HG03442 (cell line): Measurements from ENCODE around the gene PCBP3.

Source experiments
- ATAC-seq: cut with Tn5 transposase; IDR thresholded peaks from one replicate; pipeline ENCODE4 v1.9.1; 2021; ENCODE audit warnings: mild to moderate bottlenecking, moderate library complexity; ENCODE audit not compliant: unreplicated experiment

PCBP3 gene

GRCh38 chr21:45985471-45986315 lies 342.2 kb downstream of the PCBP3 start:
- no peak for ATAC-seq

- no peak for ATAC-seq
Observed at GRCh38 chr21:45986316-45987051, 343.0 kb downstream of the PCBP3 start.

DNA sequence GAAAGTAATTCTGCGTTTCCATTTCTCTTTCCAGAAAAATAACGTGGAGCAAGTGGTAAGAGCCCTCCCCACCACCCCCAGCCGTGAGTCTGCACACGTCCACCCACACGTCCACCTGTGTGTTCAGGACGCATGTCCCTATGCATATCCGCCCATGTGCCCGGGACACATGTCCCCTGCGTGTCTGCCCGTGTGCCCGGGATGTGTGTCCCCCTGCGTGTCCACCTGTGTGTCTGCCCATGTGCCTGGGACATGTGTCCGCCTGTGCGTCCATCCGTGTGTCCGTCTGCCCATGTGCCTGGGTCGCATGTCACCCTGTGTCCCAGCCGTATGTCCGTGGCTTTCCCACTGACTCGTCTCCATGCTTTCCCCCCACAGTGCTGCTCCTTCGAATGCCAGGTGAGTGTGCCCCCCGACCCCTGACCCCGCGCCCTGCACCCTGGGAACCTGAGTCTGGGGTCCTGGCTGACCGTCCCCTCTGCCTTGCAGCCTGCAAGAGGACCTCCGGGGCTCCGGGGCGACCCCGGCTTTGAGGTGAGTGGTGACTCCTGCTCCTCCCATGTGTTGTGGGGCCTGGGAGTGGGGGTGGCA lies 343.7 kb downstream of the PCBP3 start:
- ATAC-seq: no peak

- ATAC-seq: no peak
Observed at GRCh38 chr21:45988366-45989347, 345.1 kb downstream of the PCBP3 start.

DNA sequence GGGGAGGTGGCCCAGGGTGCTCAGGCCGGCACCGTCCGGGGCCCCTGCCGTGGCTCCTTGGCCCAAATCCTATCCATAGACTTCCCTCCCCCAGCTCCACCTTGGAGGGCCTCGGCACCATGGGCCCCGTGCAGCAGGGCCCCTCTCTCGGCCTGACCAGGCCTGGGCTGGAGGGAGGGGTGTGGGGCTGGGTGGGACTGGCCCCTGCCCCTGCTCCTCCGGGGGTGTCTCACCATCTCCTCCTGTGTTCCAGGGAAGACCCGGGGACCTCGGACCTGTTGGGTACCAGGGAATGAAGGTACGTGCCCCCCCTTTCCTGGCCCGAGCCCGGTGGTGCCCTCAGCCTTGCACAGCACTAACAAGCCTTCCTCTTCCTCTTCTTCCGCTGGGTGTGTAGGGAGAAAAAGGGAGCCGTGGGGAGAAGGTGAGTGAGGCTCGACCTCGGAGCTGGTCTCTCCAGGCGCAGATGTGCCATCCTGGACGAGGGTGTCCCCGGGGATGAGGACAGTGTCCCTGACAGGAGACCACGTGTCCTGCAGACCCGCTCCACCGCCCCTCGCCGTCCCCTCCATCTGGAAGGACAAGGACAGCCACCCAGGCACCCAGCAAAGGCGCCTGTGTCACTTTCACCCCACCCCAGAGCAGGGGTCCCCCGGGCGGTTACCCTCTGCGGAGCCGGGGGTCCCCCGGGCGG lies 346.0 kb downstream of the PCBP3 start:
- no peak for ATAC-seq

- no peak for ATAC-seq
Observed at GRCh38 chr21:45990049-45990711, 346.7 kb downstream of the PCBP3 start.

DNA sequence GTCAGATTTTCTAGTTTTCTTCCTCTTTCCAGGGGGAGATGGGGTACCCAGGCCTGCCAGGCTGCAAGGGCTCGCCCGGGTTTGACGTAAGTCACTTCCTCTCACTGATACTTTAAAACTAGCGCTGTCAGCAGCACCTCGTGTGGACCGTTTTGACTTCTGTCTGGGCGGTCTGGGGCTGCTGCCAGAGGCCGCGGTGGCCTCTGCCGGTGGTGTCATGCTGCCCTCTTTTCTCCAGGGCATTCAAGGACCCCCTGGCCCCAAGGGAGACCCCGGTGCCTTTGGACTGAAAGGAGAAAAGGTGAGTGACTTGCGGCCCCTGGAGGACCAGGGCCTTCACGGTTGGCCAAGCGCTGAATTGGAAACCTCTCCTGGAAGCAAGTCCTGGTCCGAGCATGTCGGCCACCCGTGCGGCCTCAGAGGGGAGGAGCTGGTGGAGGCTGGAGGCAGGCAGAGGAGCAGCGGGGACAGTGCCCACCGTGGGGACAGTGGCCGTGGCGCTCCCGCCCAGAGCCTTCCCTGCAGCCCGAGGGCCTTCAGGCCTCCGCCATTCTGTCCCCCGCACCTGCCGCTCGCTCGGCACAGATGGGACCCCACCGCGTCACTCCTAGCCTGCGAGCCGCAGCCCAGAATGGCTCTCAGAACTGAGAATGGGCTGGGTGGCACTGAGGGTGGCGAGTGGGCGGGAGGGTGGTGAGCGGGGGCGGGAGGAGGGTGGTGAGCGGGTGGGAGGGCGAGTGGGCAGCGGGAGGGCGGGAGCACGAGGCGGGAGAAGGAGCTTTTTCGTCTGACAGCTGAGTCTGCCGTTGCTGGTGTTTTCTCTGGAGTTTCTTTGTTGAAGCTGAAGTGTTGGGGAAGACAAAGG lies 347.4 kb downstream of the PCBP3 start:
- no peak for ATAC-seq

DNA sequence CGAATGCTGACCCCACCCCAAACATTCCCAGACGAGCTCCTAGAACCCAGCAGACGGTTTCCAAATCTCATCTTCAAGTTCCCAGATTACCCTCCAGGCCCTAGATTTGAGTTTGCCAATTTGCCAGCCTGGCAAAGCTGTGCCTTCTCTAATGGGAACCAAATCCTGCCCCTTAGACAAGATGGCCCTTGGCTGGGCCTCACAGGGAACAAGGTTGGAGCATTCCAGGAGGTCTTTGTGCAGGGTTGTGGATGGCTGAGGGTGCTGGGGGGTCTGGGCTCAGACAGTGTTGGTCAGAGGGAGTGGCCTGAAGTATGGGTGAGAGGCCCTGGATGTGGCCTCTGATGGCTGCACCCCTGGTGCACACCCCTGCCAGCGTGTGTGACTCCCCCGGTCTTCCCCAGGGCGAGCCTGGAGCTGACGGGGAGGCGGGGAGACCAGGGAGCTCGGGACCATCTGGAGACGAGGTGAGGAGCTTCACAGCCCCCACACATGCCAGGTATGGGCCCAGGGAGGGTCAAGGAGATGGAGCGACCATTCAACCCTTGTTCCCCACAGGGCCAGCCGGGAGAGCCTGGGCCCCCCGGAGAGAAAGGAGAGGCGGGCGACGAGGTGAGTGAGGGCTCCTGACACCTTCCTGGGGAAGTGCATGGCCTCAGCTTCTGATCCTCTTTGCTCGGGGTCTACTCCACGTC lies 348.2 kb downstream of the PCBP3 start:
- ATAC-seq: no peak
